Adrenal gland (tissue), 12 donors: ENCODE data around the gene KLHL26. TPM values are rescaled to one million over a fixed set of nuclear protein-coding genes. Genes with fewer than 3 reads are reported as not detected.
A peak's percentile ranks its signal among the peaks of the same experiment; 100 is the strongest.

Experiments used
- DNase-seq, 7 donors: peaks; one replicate each; pipeline ENCODE4 v3.0.0-alpha.2; 2019 to 2020
- H3K27ac ChIP-seq, 5 donors: fragments of 200-600 bp; sonication (generic) in 4 of 5; 1 replicate in 3 of 5; 2 replicates in 2 of 5; pipeline versions ENCODE4 v1.5.1 to v1.8.0; 2016 to 2020; ENCODE audit warnings: mild to moderate bottlenecking in 1 of 5
- H3K27me3 ChIP-seq: fragments of 200-600 bp; 2 replicates; pipeline ENCODE4 v1.8.0; 2021
- H3K36me3 ChIP-seq, 2 donors: fragments of 200-600 bp; replicated peaks in 1 of 2; 1 replicate in 1 of 2; 2 replicates in 1 of 2; pipeline versions ENCODE4 v1.5.1 to v1.8.0; 2018 to 2022
- H3K4me1 ChIP-seq, 2 donors: fragments of 200-600 bp; replicated peaks in 1 of 2; 1 replicate in 1 of 2; 2 replicates in 1 of 2; pipeline versions ENCODE4 v1.5.1 to v1.8.0; 2018 to 2021
- H3K4me3 ChIP-seq, 4 donors: fragments of 200-600 bp; sonication (generic) in 3 of 4; one replicate each; pipeline ENCODE4 v1.5.1; 2016 to 2018
- H3K9me3 ChIP-seq, 3 donors: fragments of 200-600 bp; sonication (generic) in 1 of 3; replicated peaks in 1 of 3; 1 replicate in 2 of 3; 2 replicates in 1 of 3; pipeline versions ENCODE4 v1.5.1 to v1.8.0; 2016 to 2021
- CTCF ChIP-seq, 6 experiments: fragments of 450-650 bp in 4 of 6; fragments of 200-600 bp in 2 of 6; sonication (generic) in 1 of 6; IDR thresholded peaks; 1 replicate in 5 of 6; 2 replicates in 1 of 6; pipeline versions ENCODE4 v1.5.1 to v1.8.0; 2016 to 2021; ENCODE audit warnings: antibody characterized with exemption in 6 of 6, mild to moderate bottlenecking in 2 of 6, moderate library complexity in 1 of 6
- POLR2A ChIP-seq, 2 donors: fragments of 450-650 bp; IDR thresholded peaks; one replicate each; pipeline ENCODE4 v1.6.1; 2017; ENCODE audit warnings: antibody characterized with exemption in 2 of 2, mild to moderate bottlenecking in 2 of 2, moderate library complexity in 1 of 2
- WGBS, 4 donors: extraction: QIAGEN DNeasy Blood & Tissue Kit in 2 of 4; methylation state at CpG; one replicate each; pipeline versions ENCODE4 v1.1.5 to v1.1.7; 2013 to 2017; 5-methylcytosine and 5-hydroxymethylcytosine counted together
- intact Hi-C, 2 donors: fragments of 100-400 bp; cut with DNase I; formaldehyde crosslinking; loops; one replicate each; pipeline versions ENCODE4 v1.14.1 to v1.15.0; 2022 to 2023
- polyA plus RNA-seq, 3 donors: library from polyadenylated mRNA; stranded (reverse); fragments of 200-250 nt in 2 of 3; fragments of 350-450 nt in 1 of 3; fragmentation: Illumina TruSeq in 1 of 3; extraction: RNeasy Lipid Tissue Mini Kit (QIAGEN cat#74804) in 1 of 3; gene quantifications; one replicate each; pipeline ENCODE4 v1.2.3, GENCODE V29; 2013 to 2014
- total RNA-seq, 9 donors: library from RNA; depleted of rRNA in 4 of 9; stranded (reverse); fragments of >200 nt in 4 of 9; fragments of 120-200 nt in 1 of 9; fragmentation: NEBNext Ultra II Directional in 1 of 9; extraction: Animal tissue kit (Norgen Biotek cat#: 25700) in 1 of 9; gene quantifications; one replicate each; pipeline versions ENCODE4 v1.1.0 to v1.2.4, GENCODE V29; 2013 to 2023
- donor health status: healthy with polysubstance abuse.
- donor health status: Bipolar disorder and iron deficiency.
- donor health status: DM: yes; HTN: yes; CAD: no.
- donor health status: DM: no; HTN: no; CAD: no.
- donor health status: DM: no; HTN: no; CAD: no.
- donor health status: DM: yes; HTN: yes; CAD: no.

Gene KLHL26
- total and polyA plus RNA-seq, 12 donors, result 1.4 to 15.2 (median 8.2) TPM

- DNase-seq, result no peak
- H3K4me3 ChIP-seq, result no peak overlapping the region
- H3K27me3 ChIP-seq, result no peaks in the 10 kb centered on the region
- H3K27ac ChIP-seq, result no peak overlapping the region
- 76 to 87% (median 85%) methylated on average over 9 to 12 of the region's 12 CpGs for WGBS, 4 donors
- H3K36me3 ChIP-seq, result peaks cover 0 to 28% of the 10 kb centered on the region in 2 donors
- TF ChIP-seq CTCF (IDR thresholded peaks at IDR 0.05) (no peak), POLR2A (IDR thresholded peaks at IDR 0.05) (no peak)
- intact Hi-C loops, result no loop called here
- no peaks in the 10 kb centered on the region for H3K9me3 ChIP-seq
- H3K4me1 ChIP-seq, result peaks cover 0 to 5% of the 10 kb centered on the region in 2 donors
Measured at GRCh38 chr19:18666317-18666716, 29.5 kb downstream of the KLHL26 start.

GRCh38 chr19:18666784-18667183 lies 30.0 kb downstream of the KLHL26 start:
- H3K27me3 ChIP-seq, result no peaks in the 10 kb centered on the region
- H3K36me3 ChIP-seq, result peaks cover 0 to 28% of the 10 kb centered on the region in 2 donors
- peaks cover 0 to 5% of the 10 kb centered on the region in 2 donors for H3K4me1 ChIP-seq
- DNase-seq, result no peak
- WGBS, 4 donors, result 89 to 93% (median 91%) methylated on average over 5 of the region's 5 CpGs
- H3K9me3 ChIP-seq, result no peaks in the 10 kb centered on the region
- no peak overlapping the region for H3K27ac ChIP-seq
- intact Hi-C loops, result no loop called here
- TF ChIP-seq CTCF (IDR thresholded peaks at IDR 0.05) (no peak), POLR2A (IDR thresholded peaks at IDR 0.05) (no peak)
- H3K4me3 ChIP-seq, result no peak overlapping the region

GRCh38 chr19:18667531-18668251 lies 30.9 kb downstream of the KLHL26 start:
- intact Hi-C loops, result no loop called here
- peaks cover 0 to 28% of the 10 kb centered on the region in 2 donors for H3K36me3 ChIP-seq
- peaks cover 0 to 5% of the 10 kb centered on the region in 2 donors for H3K4me1 ChIP-seq
- H3K9me3 ChIP-seq, result no peaks in the 10 kb centered on the region
- H3K4me3 ChIP-seq, result no peak overlapping the region
- H3K27me3 ChIP-seq, result no peaks in the 10 kb centered on the region
- no peak overlapping the region for H3K27ac ChIP-seq
- TF ChIP-seq POLR2A (IDR thresholded peaks at IDR 0.05) (no peak), CTCF (IDR thresholded peaks at IDR 0.05) (no peak)
- no peak for DNase-seq
- WGBS, 4 donors, result 97 to 98% (median 98%) methylated on average over 35 to 55 of the region's 55 CpGs

- H3K27me3 ChIP-seq, result no peaks in the 10 kb centered on the region
- H3K36me3 ChIP-seq, result peaks cover 0 to 28% of the 10 kb centered on the region in 2 donors
- H3K4me1 ChIP-seq, result peaks cover 0 to 5% of the 10 kb centered on the region in 2 donors
- no peak overlapping the region for H3K4me3 ChIP-seq
- DNase-seq, result peak in 1 of 7 donors; percentile 14
- no peak for TF ChIP-seq CTCF (IDR thresholded peaks at IDR 0.05)
- no peak for TF ChIP-seq POLR2A (IDR thresholded peaks at IDR 0.05)
- no peak overlapping the region for H3K27ac ChIP-seq
- intact Hi-C loops, result no loop called here
- no peaks in the 10 kb centered on the region for H3K9me3 ChIP-seq
- 96 to 98% (median 98%) methylated on average over 17 to 38 of the region's 38 CpGs for WGBS, 4 donors
Measured at GRCh38 chr19:18668252-18668631, 31.4 kb downstream of the KLHL26 start.
